Loucy (cell line): ENCODE measurements around the gene ARHGAP28.

Source experiments
- H2AFZ ChIP-seq: fragments of 200-600 bp; sonication (generic); 2 replicates; pipeline ENCODE4 v1.6.0; 2016; ENCODE audit warnings: antibody characterized with exemption, mild to moderate bottlenecking, low read length, moderate library complexity
- H3F3A ChIP-seq: fragments of 200-600 bp; 2 replicates; pipeline ENCODE4 v1.6.0; 2016; ENCODE audit warnings: antibody characterized with exemption, low read depth, mild to moderate bottlenecking
- H3K27me3 ChIP-seq: fragments of 200-600 bp; sonication (generic); 2 replicates; pipeline ENCODE4 v1.6.1; 2014; ENCODE audit warnings: low read length, mild to moderate bottlenecking; ENCODE audit not compliant: insufficient read depth, poor library complexity, severe bottlenecking
- H3K36me3 ChIP-seq: fragments of 200-600 bp; sonication (generic); 2 replicates; pipeline ENCODE4 v1.6.1; 2016; ENCODE audit warnings: low read length; ENCODE audit not compliant: insufficient read depth
- H3K4me1 ChIP-seq: fragments of 200-600 bp; sonication (generic); 2 replicates; pipeline ENCODE4 v1.5.1; 2014; ENCODE audit warnings: low read length, mild to moderate bottlenecking; ENCODE audit not compliant: insufficient read depth, poor library complexity, severe bottlenecking
- H3K4me2 ChIP-seq: fragments of 200-600 bp; sonication (generic); 2 replicates; pipeline ENCODE4 v1.6.0; 2014; ENCODE audit warnings: antibody characterized with exemption, low read length, low read depth, mild to moderate bottlenecking; ENCODE audit not compliant: poor library complexity, severe bottlenecking
- H3K4me3 ChIP-seq: fragments of 200-600 bp; sonication (generic); 2 replicates; pipeline ENCODE4 v1.5.1; 2014; ENCODE audit warnings: low read length, mild to moderate bottlenecking, mixed read lengths; ENCODE audit not compliant: poor library complexity, severe bottlenecking
- H3K79me2 ChIP-seq: fragments of 200-600 bp; sonication (generic); 2 replicates; pipeline ENCODE4 v1.6.1; 2014; ENCODE audit warnings: low read length; ENCODE audit not compliant: insufficient read depth
- H3K9ac ChIP-seq: fragments of 200-600 bp; sonication (generic); 2 replicates; pipeline ENCODE4 v1.6.0; 2014; ENCODE audit warnings: mild to moderate bottlenecking, low read depth, low read length, moderate library complexity; ENCODE audit not compliant: poor library complexity, severe bottlenecking
- H3K9me2 ChIP-seq: fragments of 200-600 bp; sonication (generic); replicated peaks from 2 replicates; pipeline ENCODE4 v1.6.1; 2016; ENCODE audit warnings: low read depth, low read length, mixed read lengths
- H3K9me3 ChIP-seq: fragments of 200-600 bp; sonication (generic); 2 replicates; pipeline ENCODE4 v1.6.1; 2014; ENCODE audit warnings: mild to moderate bottlenecking, antibody characterized with exemption, low read length, low read depth; ENCODE audit not compliant: insufficient read depth
- H4K20me1 ChIP-seq: fragments of 200-600 bp; sonication (generic); 2 replicates; pipeline ENCODE4 v1.6.0; 2014; ENCODE audit warnings: antibody characterized with exemption, low read length, mild to moderate bottlenecking; ENCODE audit not compliant: insufficient read depth, poor library complexity, severe bottlenecking
- CTCF ChIP-seq: fragments of 200-600 bp; sonication (generic); conservative IDR thresholded peaks from 2 replicates; pipeline ENCODE4 v1.5.1; 2014; ENCODE audit warnings: mild to moderate bottlenecking, antibody characterized with exemption, low read length
- EZH2phosphoT487 ChIP-seq: fragments of 200-600 bp; IDR thresholded peaks from 2 replicates; pipeline ENCODE4 v1.6.1; 2018; ENCODE audit warnings: antibody characterized with exemption, mild to moderate bottlenecking, moderate library complexity, borderline replicate concordance

ARHGAP28 gene

DNA sequence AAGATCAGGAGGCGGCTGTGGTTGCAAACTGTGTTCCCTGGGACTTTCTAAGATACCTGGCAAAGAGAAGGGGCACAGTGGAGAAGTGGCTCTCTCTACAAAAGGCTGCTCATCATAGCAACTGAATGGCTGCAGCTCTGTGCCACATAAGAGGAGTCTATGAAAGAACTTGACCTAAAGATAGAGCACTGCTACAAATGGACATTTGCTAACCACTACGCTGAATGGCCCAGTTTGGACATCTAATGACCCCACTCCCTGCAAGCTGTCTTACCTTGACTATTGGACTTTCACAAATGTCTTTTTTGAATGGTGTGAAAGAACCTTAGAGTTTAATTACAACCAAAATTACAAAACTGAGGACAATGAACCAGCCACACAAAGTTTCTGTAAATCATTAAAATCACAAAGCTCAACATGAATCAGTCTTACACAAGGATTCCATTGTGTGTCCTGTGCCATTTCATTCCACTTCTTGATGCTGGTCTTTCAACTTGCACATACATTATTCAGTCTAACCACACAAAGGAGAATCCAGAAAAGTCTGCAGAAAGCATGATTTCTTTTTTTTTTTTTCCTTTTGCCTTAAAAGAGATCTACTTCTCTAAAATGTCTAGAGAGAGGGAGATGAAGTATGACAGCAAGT is 234.1 kb downstream of the ARHGAP28 start:
- H4K20me1 ChIP-seq: no peaks in the 10 kb centered on the region
- H3K36me3 ChIP-seq: no peaks in the 10 kb centered on the region
- H3K9me2 ChIP-seq: no peaks in the 10 kb centered on the region
- no peak for TF ChIP-seq EZH2phosphoT487
- no peak for TF ChIP-seq CTCF
- no peaks in the 10 kb centered on the region for H3F3A ChIP-seq
- no peak overlapping the region for H3K4me2 ChIP-seq
- no peak overlapping the region for H3K4me3 ChIP-seq
- H3K4me1 ChIP-seq: no peaks in the 10 kb centered on the region
- H3K9ac ChIP-seq: no peak overlapping the region
- no peaks in the 10 kb centered on the region for H3K27me3 ChIP-seq
- H2AFZ ChIP-seq: no peak overlapping the region
- H3K79me2 ChIP-seq: no peaks in the 10 kb centered on the region
- peaks cover 6% of the 10 kb centered on the region; the same call in 1 of the 2 replicates for H3K9me3 ChIP-seq
